ENCODE measurements around the gene HSD17B4. TPM values are rescaled to one million over a fixed set of nuclear protein-coding genes. Genes with fewer than 3 reads are reported as not detected.
A peak's percentile ranks its signal among the peaks of the same experiment; 100 is the strongest.

Gene HSD17B4
- total and polyA plus RNA-seq, 7 experiments from 2014 or later: 22.5 to 131 (median 71.0) TPM

- peaks cover 0 to 21% (median 4%) of the 10 kb centered on the region in 3 experiments for H3K36me3 ChIP-seq (ENCODE audit: control insufficient read depth in 2 of 3, insufficient read depth in 3 of 3, low read length in 3 of 3)
- no peak for DNase-seq
- H3K4me3 ChIP-seq (ENCODE audit: low read length): no peak overlapping the region
- CTCF ChIA-PET: no interaction called here
- intact Hi-C loops (cut with micrococcal nuclease): no loop called here
- ATAC-seq: no peak
- POLR2A ChIA-PET: no interaction called here
- Mint-ChIP-seq H3K27me3 (no peaks in the 10 kb centered on the region), H3K9me3 (no peaks in the 10 kb centered on the region), H3K27ac (peak overlapping the region in 2 of 9 donors; percentile 12 to 19), H3K36me3 (peaks cover 8 to 52% (median 17%) of the 10 kb centered on the region in 5 donors), H3K4me1 (no peaks in the 10 kb centered on the region), H3K4me3 (no peak overlapping the region)
- H3K9me3 ChIP-seq (ENCODE audit: control insufficient read depth in 2 of 3, low read length in 3 of 3): no peaks in the 10 kb centered on the region
- H3K27ac ChIP-seq (ENCODE audit: low read depth, low read length): no peak overlapping the region
- no peaks in the 10 kb centered on the region for H3K4me1 ChIP-seq (ENCODE audit: control insufficient read depth in 2 of 2, insufficient read depth in 2 of 2, low read length in 2 of 2)
- no peaks in the 10 kb centered on the region for H3K27me3 ChIP-seq (ENCODE audit: control insufficient read depth in 2 of 2, insufficient read depth in 2 of 2, low read length in 2 of 2)
These were observed 89.4 kb downstream of the HSD17B4 start for GRCh38 chr5:119541716-119542115.

- intact Hi-C loops (cut with micrococcal nuclease): no loop called here
- CTCF ChIA-PET: no interaction called here
- no peak for ATAC-seq
- H3K9me3 ChIP-seq (ENCODE audit: control insufficient read depth in 2 of 3, low read length in 3 of 3): peaks cover 0 to 4% (median 0%) of the 10 kb centered on the region in 3 experiments
- POLR2A ChIA-PET: no interaction called here
- no peak for DNase-seq
- H3K27ac ChIP-seq (ENCODE audit: low read depth, low read length): no peak overlapping the region
- no peaks in the 10 kb centered on the region for H3K4me1 ChIP-seq (ENCODE audit: control insufficient read depth in 2 of 2, insufficient read depth in 2 of 2, low read length in 2 of 2)
- Mint-ChIP-seq H3K27me3 (peaks cover 0 to 4% (median 0%) of the 10 kb centered on the region in 5 donors), H3K36me3 (peaks cover 0 to 32% (median 16%) of the 10 kb centered on the region in 5 donors), H3K4me3 (no peak overlapping the region), H3K9me3 (peaks cover 0 to 25% (median 8%) of the 10 kb centered on the region in 11 donors), H3K4me1 (no peaks in the 10 kb centered on the region), H3K27ac (no peak overlapping the region)
- no peak overlapping the region for H3K4me3 ChIP-seq (ENCODE audit: low read length)
- no peaks in the 10 kb centered on the region for H3K36me3 ChIP-seq (ENCODE audit: control insufficient read depth in 2 of 3, insufficient read depth in 3 of 3, low read length in 3 of 3)
- H3K27me3 ChIP-seq (ENCODE audit: control insufficient read depth in 2 of 2, insufficient read depth in 2 of 2, low read length in 2 of 2): no peaks in the 10 kb centered on the region
These were observed 99.5 kb downstream of the HSD17B4 start for GRCh38 chr5:119551819-119552218.

- Mint-ChIP-seq H3K36me3 (peaks cover 0 to 36% (median 16%) of the 10 kb centered on the region in 5 donors), H3K27me3 (peaks cover 0 to 10% (median 0%) of the 10 kb centered on the region in 5 donors), H3K4me3 (no peak overlapping the region), H3K9me3 (peaks cover 3 to 49% (median 19%) of the 10 kb centered on the region in 11 donors), H3K27ac (no peak overlapping the region), H3K4me1 (no peaks in the 10 kb centered on the region)
- Histone ChIP-seq H3K27ac (ENCODE audit: low read depth, low read length) (no peak overlapping the region), H3K9me3 (ENCODE audit: control insufficient read depth in 2 of 3, low read length in 3 of 3) (peaks cover 0 to 4% (median 0%) of the 10 kb centered on the region in 3 experiments), H3K4me3 (ENCODE audit: low read length) (no peak overlapping the region), H3K36me3 (ENCODE audit: control insufficient read depth in 2 of 3, insufficient read depth in 3 of 3, low read length in 3 of 3) (no peaks in the 10 kb centered on the region), H3K27me3 (ENCODE audit: control insufficient read depth in 2 of 2, insufficient read depth in 2 of 2, low read length in 2 of 2) (no peaks in the 10 kb centered on the region), H3K4me1 (ENCODE audit: control insufficient read depth in 2 of 2, insufficient read depth in 2 of 2, low read length in 2 of 2) (no peaks in the 10 kb centered on the region)
- DNase-seq: no peak
- ChIA-PET CTCF (no interaction called here), POLR2A (no interaction called here)
- ATAC-seq: no peak
- intact Hi-C loops (cut with micrococcal nuclease): no loop called here
These were observed 102.3 kb downstream of the HSD17B4 start for GRCh38 chr5:119554597-119554996.

GRCh38 chr5:119570910-119571309 is 118.6 kb downstream of the HSD17B4 start:
- no peak overlapping the region for H3K4me3 Mint-ChIP-seq
- H3K9me3 ChIP-seq (ENCODE audit: control insufficient read depth in 2 of 3, low read length in 3 of 3): no peaks in the 10 kb centered on the region
- no peak for DNase-seq
- H3K27me3 Mint-ChIP-seq: peaks cover 3 to 13% (median 7%) of the 10 kb centered on the region in 5 donors
- no peaks in the 10 kb centered on the region for H3K36me3 ChIP-seq (ENCODE audit: control insufficient read depth in 2 of 3, insufficient read depth in 3 of 3, low read length in 3 of 3)
- no peak overlapping the region for H3K27ac Mint-ChIP-seq
- no peak for ATAC-seq
- no peaks in the 10 kb centered on the region for H3K4me1 Mint-ChIP-seq
- no peak overlapping the region for H3K4me3 ChIP-seq (ENCODE audit: low read length)
- ChIA-PET CTCF (interaction anchor here (0.8 kb wide), 1 partner anchor 12 kb away, joined by 3 read pairs; no protein-coding TSS in a partner anchor), POLR2A (no interaction called here)
- H3K27ac ChIP-seq (ENCODE audit: low read depth, low read length): no peak overlapping the region
- peaks cover 0 to 2% (median 0%) of the 10 kb centered on the region in 11 donors for H3K9me3 Mint-ChIP-seq
- peaks cover 0 to 3% of the 10 kb centered on the region in 2 donors for H3K27me3 ChIP-seq (ENCODE audit: control insufficient read depth in 2 of 2, insufficient read depth in 2 of 2, low read length in 2 of 2)
- no peaks in the 10 kb centered on the region for H3K36me3 Mint-ChIP-seq
- no peaks in the 10 kb centered on the region for H3K4me1 ChIP-seq (ENCODE audit: control insufficient read depth in 2 of 2, insufficient read depth in 2 of 2, low read length in 2 of 2)
- intact Hi-C loops (cut with micrococcal nuclease): loop anchor here in 1 of 2 donors (10.0 kb wide), 1 partner anchor 884 kb away; no protein-coding TSS in a partner anchor

GRCh38 chr5:119578937-119579336 is 126.6 kb downstream of the HSD17B4 start:
- ATAC-seq: no peak
- H3K9me3 ChIP-seq (ENCODE audit: control insufficient read depth in 2 of 3, low read length in 3 of 3): no peaks in the 10 kb centered on the region
- H3K9me3 Mint-ChIP-seq: no peaks in the 10 kb centered on the region
- H3K4me1 ChIP-seq (ENCODE audit: control insufficient read depth in 2 of 2, insufficient read depth in 2 of 2, low read length in 2 of 2): no peaks in the 10 kb centered on the region
- peaks cover 0 to 3% of the 10 kb centered on the region in 2 donors for H3K27me3 ChIP-seq (ENCODE audit: control insufficient read depth in 2 of 2, insufficient read depth in 2 of 2, low read length in 2 of 2)
- no peak overlapping the region for H3K4me3 Mint-ChIP-seq
- H3K27ac Mint-ChIP-seq: no peak overlapping the region
- H3K4me1 Mint-ChIP-seq: no peaks in the 10 kb centered on the region
- no peaks in the 10 kb centered on the region for H3K36me3 ChIP-seq (ENCODE audit: control insufficient read depth in 2 of 3, insufficient read depth in 3 of 3, low read length in 3 of 3)
- no peak overlapping the region for H3K4me3 ChIP-seq (ENCODE audit: low read length)
- DNase-seq: peak in 1 of 9 donors; percentile 1
- no peaks in the 10 kb centered on the region for H3K36me3 Mint-ChIP-seq
- ChIA-PET CTCF (no interaction called here), POLR2A (no interaction called here)
- intact Hi-C loops (cut with micrococcal nuclease): loop anchor here in 1 of 2 donors (10.0 kb wide), 1 partner anchor 876 kb away; no protein-coding TSS in a partner anchor
- H3K27me3 Mint-ChIP-seq: peaks cover 5 to 18% (median 13%) of the 10 kb centered on the region in 5 donors
- no peak overlapping the region for H3K27ac ChIP-seq (ENCODE audit: low read depth, low read length)

GRCh38 chr5:119582987-119583386 is 130.7 kb downstream of the HSD17B4 start:
- no peak overlapping the region for H3K27ac ChIP-seq (ENCODE audit: low read depth, low read length)
- POLR2A ChIA-PET: no interaction called here
- Mint-ChIP-seq H3K36me3 (no peaks in the 10 kb centered on the region), H3K27ac (no peak overlapping the region), H3K4me1 (no peaks in the 10 kb centered on the region), H3K27me3 (peaks cover 5 to 22% (median 15%) of the 10 kb centered on the region in 5 donors), H3K9me3 (no peaks in the 10 kb centered on the region), H3K4me3 (no peak overlapping the region)
- ATAC-seq: no peak
- no peaks in the 10 kb centered on the region for H3K4me1 ChIP-seq (ENCODE audit: control insufficient read depth in 2 of 2, insufficient read depth in 2 of 2, low read length in 2 of 2)
- CTCF ChIA-PET: interaction anchor here (1.5 kb wide), 1 partner anchor 12 kb away, joined by 3 read pairs; no protein-coding TSS in a partner anchor
- H3K27me3 ChIP-seq (ENCODE audit: control insufficient read depth in 2 of 2, insufficient read depth in 2 of 2, low read length in 2 of 2): no peaks in the 10 kb centered on the region
- no peaks in the 10 kb centered on the region for H3K9me3 ChIP-seq (ENCODE audit: control insufficient read depth in 2 of 3, low read length in 3 of 3)
- H3K36me3 ChIP-seq (ENCODE audit: control insufficient read depth in 2 of 3, insufficient read depth in 3 of 3, low read length in 3 of 3): no peaks in the 10 kb centered on the region
- intact Hi-C loops (cut with micrococcal nuclease): no loop called here
- H3K4me3 ChIP-seq (ENCODE audit: low read length): no peak overlapping the region
- no peak for DNase-seq

- H3K27ac ChIP-seq (ENCODE audit: low read depth, low read length): no peak overlapping the region
- peaks cover 0 to 3% (median 0%) of the 10 kb centered on the region in 11 donors for H3K9me3 Mint-ChIP-seq
- no peak overlapping the region for H3K4me3 ChIP-seq (ENCODE audit: low read length)
- H3K27me3 Mint-ChIP-seq: peaks cover 5 to 25% (median 15%) of the 10 kb centered on the region in 5 donors
- no peak for DNase-seq
- ChIA-PET CTCF (no interaction called here), POLR2A (no interaction called here)
- ATAC-seq: no peak
- no peak overlapping the region for H3K4me3 Mint-ChIP-seq
- H3K27me3 ChIP-seq (ENCODE audit: control insufficient read depth in 2 of 2, insufficient read depth in 2 of 2, low read length in 2 of 2): no peaks in the 10 kb centered on the region
- intact Hi-C loops (cut with micrococcal nuclease): no loop called here
- H3K4me1 ChIP-seq (ENCODE audit: control insufficient read depth in 2 of 2, insufficient read depth in 2 of 2, low read length in 2 of 2): no peaks in the 10 kb centered on the region
- H3K4me1 Mint-ChIP-seq: no peaks in the 10 kb centered on the region
- no peaks in the 10 kb centered on the region for H3K9me3 ChIP-seq (ENCODE audit: control insufficient read depth in 2 of 3, low read length in 3 of 3)
- no peaks in the 10 kb centered on the region for H3K36me3 ChIP-seq (ENCODE audit: control insufficient read depth in 2 of 3, insufficient read depth in 3 of 3, low read length in 3 of 3)
- no peaks in the 10 kb centered on the region for H3K36me3 Mint-ChIP-seq
- no peak overlapping the region for H3K27ac Mint-ChIP-seq
These were observed 131.4 kb downstream of the HSD17B4 start for GRCh38 chr5:119583684-119584083.

Measured in naive thymus-derived CD4-positive, alpha-beta T cell (primary cell).